Measurements from ENCODE around the gene LRMDA. TPM values are rescaled to one million over a fixed set of nuclear protein-coding genes. Genes with fewer than 3 reads are reported as not detected.

The LRMDA gene
- total and polyA plus RNA-seq, 12 donors: 30.7 to 132 (median 78.1) TPM

GRCh38 chr10:75596930-75597620, 165.7 kb downstream of the LRMDA start:
- intact Hi-C loops (cut with DNase I): no loop called here
- Histone ChIP-seq H3K9me3 (replicated peaks in 1 of 3) (no peaks in the 10 kb centered on the region), H3K27me3 (no peaks in the 10 kb centered on the region), H3K4me3 (no peak overlapping the region), H3K27ac (no peak overlapping the region), H3K36me3 (replicated peaks in 1 of 2) (no peaks in the 10 kb centered on the region), H3K4me1 (replicated peaks in 1 of 2) (no peaks in the 10 kb centered on the region)
- TF ChIP-seq CTCF (IDR thresholded peaks at IDR 0.05) (no peak), POLR2A (IDR thresholded peaks at IDR 0.05) (no peak)
- no peak for DNase-seq
- 89 to 93% (median 91%) methylated on average over 6 of the region's 6 CpGs for WGBS, 4 donors

DNA sequence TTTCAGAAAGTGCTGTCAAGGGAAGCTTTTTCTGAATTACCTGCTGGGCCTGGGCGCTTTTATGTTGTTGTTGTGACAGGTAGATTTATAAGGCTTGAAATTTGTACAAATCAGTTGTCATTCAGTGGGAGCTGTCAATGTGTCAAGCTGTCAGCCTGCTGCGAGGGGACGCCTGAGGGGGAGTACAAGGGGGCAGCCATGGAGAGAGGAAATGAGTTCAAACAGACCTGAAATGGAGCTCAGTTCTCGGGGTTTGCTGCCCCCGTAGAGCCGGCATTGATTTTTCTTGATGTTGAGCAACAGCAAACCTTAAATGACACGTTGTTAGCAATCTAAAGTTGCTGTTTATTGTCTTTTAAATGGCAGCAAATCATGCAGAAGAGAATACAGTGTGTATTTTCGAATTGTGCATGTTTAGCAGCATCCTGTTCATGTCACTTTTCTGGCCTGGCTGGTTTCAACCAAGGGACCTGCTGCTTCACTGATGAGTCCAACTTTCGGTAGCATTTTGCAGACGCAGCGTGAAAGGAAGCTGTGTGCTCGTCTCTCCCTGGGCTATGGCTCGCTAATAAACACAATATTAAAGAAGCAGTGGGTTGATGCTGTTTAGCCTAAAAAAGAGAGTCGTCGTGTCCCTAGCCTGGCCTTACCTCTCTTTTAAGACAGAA, 166.5 kb downstream of the LRMDA start:
- Histone ChIP-seq H3K27ac (no peak overlapping the region), H3K27me3 (no peaks in the 10 kb centered on the region), H3K4me3 (no peak overlapping the region), H3K9me3 (replicated peaks in 1 of 3) (no peaks in the 10 kb centered on the region), H3K4me1 (replicated peaks in 1 of 2) (no peaks in the 10 kb centered on the region), H3K36me3 (replicated peaks in 1 of 2) (no peaks in the 10 kb centered on the region)
- no peak for DNase-seq
- TF ChIP-seq CTCF (IDR thresholded peaks at IDR 0.05) (no peak), POLR2A (IDR thresholded peaks at IDR 0.05) (no peak)
- WGBS, 4 donors: 93 to 95% (median 94%) methylated on average over 14 to 15 of the region's 15 CpGs
- intact Hi-C loops (cut with DNase I): no loop called here

GRCh38 chr10:75598998-75599397, 167.6 kb downstream of the LRMDA start:
- no peak overlapping the region for H3K27ac ChIP-seq
- no peak for TF ChIP-seq POLR2A (IDR thresholded peaks at IDR 0.05)
- TF ChIP-seq CTCF (IDR thresholded peaks at IDR 0.05): no peak

GRCh38 chr10:75599875-75600648, 168.6 kb downstream of the LRMDA start:
- Histone ChIP-seq H3K27ac (no peak overlapping the region), H3K9me3 (replicated peaks in 1 of 3) (no peaks in the 10 kb centered on the region), H3K4me3 (no peak overlapping the region), H3K4me1 (replicated peaks in 1 of 2) (no peaks in the 10 kb centered on the region), H3K36me3 (replicated peaks in 1 of 2) (no peaks in the 10 kb centered on the region), H3K27me3 (no peaks in the 10 kb centered on the region)
- intact Hi-C loops (cut with DNase I): no loop called here
- DNase-seq: no peak
- WGBS, 4 donors: 93 to 96% (median 94%) methylated on average over 2 of the region's 2 CpGs
- TF ChIP-seq CTCF (IDR thresholded peaks at IDR 0.05) (no peak), POLR2A (IDR thresholded peaks at IDR 0.05) (no peak)

More at GRCh38 chr10:75598998-75599397, 167.6 kb downstream of the LRMDA start:
- 96 to 99% (median 97%) methylated on average over 5 of the region's 5 CpGs for WGBS, 4 donors
- intact Hi-C loops (cut with DNase I): no loop called here
- Histone ChIP-seq H3K4me3 (no peak overlapping the region), H3K4me1 (replicated peaks in 1 of 2) (no peaks in the 10 kb centered on the region), H3K27me3 (no peaks in the 10 kb centered on the region), H3K9me3 (replicated peaks in 1 of 3) (no peaks in the 10 kb centered on the region), H3K36me3 (replicated peaks in 1 of 2) (no peaks in the 10 kb centered on the region)
- no peak for DNase-seq

Measured in adrenal gland (tissue), 12 donors.